ENCODE measurements around the gene PDS5B. TPM values are rescaled to one million over a fixed set of nuclear protein-coding genes. Genes with fewer than 3 reads are reported as not detected.
"Not testable (repeated sequence)": the region's sequence is repeated elsewhere in the genome, so short reads cannot be mapped to it uniquely, and the experiment has no call there.

PDS5B gene
- polyA plus RNA-seq, 4 donors: 6.5 to 26.5 (median 7.8) TPM

- Histone ChIP-seq H3K27me3 (ENCODE audit: control insufficient read depth in 3 of 3, insufficient read depth in 3 of 3, low read length in 3 of 3) (no peaks in the 10 kb centered on the region), H3K36me3 (ENCODE audit: control insufficient read depth in 3 of 3, insufficient read depth in 2 of 3, low read depth in 1 of 3, low read length in 3 of 3) (no peaks in the 10 kb centered on the region), H3K9me3 (ENCODE audit: control insufficient read depth in 2 of 2, insufficient read depth in 1 of 2, low read depth in 1 of 2, low read length in 1 of 2) (no peaks in the 10 kb centered on the region), H3K27ac (ENCODE audit: low read depth in 1 of 3, low read length in 2 of 3) (no peak overlapping the region), H3K4me1 (ENCODE audit: control insufficient read depth in 3 of 3, insufficient read depth in 2 of 3, low read depth in 1 of 3, low read length in 2 of 3) (no peaks in the 10 kb centered on the region), H3K4me3 (ENCODE audit: low read depth in 1 of 3, low read length in 3 of 3) (no peak overlapping the region)
- FAIRE-seq (no peak), DNase-seq (no peak)
- 82 to 89% (median 85%) methylated on average over 3 of the region's 3 CpGs for WGBS, 3 donors
Observed at GRCh38 chr13:32549788-32550187, 36.5 kb upstream of the PDS5B start.

- H3K27me3 ChIP-seq (ENCODE audit: control insufficient read depth in 3 of 3, insufficient read depth in 3 of 3, low read length in 3 of 3): no peaks in the 10 kb centered on the region
- FAIRE-seq: no peak
- no peaks in the 10 kb centered on the region for H3K4me1 ChIP-seq (ENCODE audit: control insufficient read depth in 3 of 3, insufficient read depth in 2 of 3, low read depth in 1 of 3, low read length in 2 of 3)
- no peak overlapping the region for H3K27ac ChIP-seq (ENCODE audit: low read depth in 1 of 3, low read length in 2 of 3)
- no peaks in the 10 kb centered on the region for H3K9me3 ChIP-seq (ENCODE audit: control insufficient read depth in 2 of 2, insufficient read depth in 1 of 2, low read depth in 1 of 2, low read length in 1 of 2)
- no peaks in the 10 kb centered on the region for H3K36me3 ChIP-seq (ENCODE audit: control insufficient read depth in 3 of 3, insufficient read depth in 2 of 3, low read depth in 1 of 3, low read length in 3 of 3)
- no peak for DNase-seq
- 85 to 97% (median 91%) methylated on average over 1 of the region's 1 CpG for WGBS, 3 donors
- no peak overlapping the region for H3K4me3 ChIP-seq (ENCODE audit: low read depth in 1 of 3, low read length in 3 of 3)
Observed at GRCh38 chr13:32553720-32554119, 32.5 kb upstream of the PDS5B start.

GRCh38 chr13:32555613-32556012 lies 30.6 kb upstream of the PDS5B start:
- H3K27me3 ChIP-seq (ENCODE audit: control insufficient read depth in 3 of 3, insufficient read depth in 3 of 3, low read length in 3 of 3): no peaks in the 10 kb centered on the region
- H3K4me3 ChIP-seq (ENCODE audit: low read depth in 1 of 3, low read length in 3 of 3): no peak overlapping the region
- DNase-seq: no peak
- H3K4me1 ChIP-seq (ENCODE audit: control insufficient read depth in 3 of 3, insufficient read depth in 2 of 3, low read depth in 1 of 3, low read length in 2 of 3): no peaks in the 10 kb centered on the region
- no peaks in the 10 kb centered on the region for H3K36me3 ChIP-seq (ENCODE audit: control insufficient read depth in 3 of 3, insufficient read depth in 2 of 3, low read depth in 1 of 3, low read length in 3 of 3)
- no peak overlapping the region for H3K27ac ChIP-seq (ENCODE audit: low read depth in 1 of 3, low read length in 2 of 3)
- H3K9me3 ChIP-seq (ENCODE audit: control insufficient read depth in 2 of 2, insufficient read depth in 1 of 2, low read depth in 1 of 2, low read length in 1 of 2): peaks cover 0 to 3% of the 10 kb centered on the region in 2 donors
- FAIRE-seq: no peak
- WGBS, 3 donors: 95 to 97% (median 97%) methylated on average over 2 of the region's 2 CpGs

GRCh38 chr13:32560842-32561241 lies 25.4 kb upstream of the PDS5B start:
- not testable (repeated sequence) for DNase-seq; H3K27me3 ChIP-seq (ENCODE audit: control insufficient read depth in 3 of 3, insufficient read depth in 3 of 3, low read length in 3 of 3); H3K4me1 ChIP-seq (ENCODE audit: control insufficient read depth in 3 of 3, insufficient read depth in 2 of 3, low read depth in 1 of 3, low read length in 2 of 3); H3K27ac ChIP-seq (ENCODE audit: low read depth in 1 of 3, low read length in 2 of 3); FAIRE-seq; H3K4me3 ChIP-seq (ENCODE audit: low read depth in 1 of 3, low read length in 3 of 3); H3K36me3 ChIP-seq (ENCODE audit: control insufficient read depth in 3 of 3, insufficient read depth in 2 of 3, low read depth in 1 of 3, low read length in 3 of 3)
- 94 to 95% (median 95%) methylated on average over 1 of the region's 1 CpG for WGBS, 3 donors
- peaks cover 0 to 18% of the 10 kb centered on the region in 2 donors for H3K9me3 ChIP-seq (ENCODE audit: control insufficient read depth in 2 of 2, insufficient read depth in 1 of 2, low read depth in 1 of 2, low read length in 1 of 2)

- peaks cover 0 to 19% of the 10 kb centered on the region in 2 donors for H3K9me3 ChIP-seq (ENCODE audit: control insufficient read depth in 2 of 2, insufficient read depth in 1 of 2, low read depth in 1 of 2, low read length in 1 of 2)
- not testable (repeated sequence) for H3K4me1 ChIP-seq (ENCODE audit: control insufficient read depth in 3 of 3, insufficient read depth in 2 of 3, low read depth in 1 of 3, low read length in 2 of 3); FAIRE-seq; H3K4me3 ChIP-seq (ENCODE audit: low read depth in 1 of 3, low read length in 3 of 3); H3K36me3 ChIP-seq (ENCODE audit: control insufficient read depth in 3 of 3, insufficient read depth in 2 of 3, low read depth in 1 of 3, low read length in 3 of 3); H3K27me3 ChIP-seq (ENCODE audit: control insufficient read depth in 3 of 3, insufficient read depth in 3 of 3, low read length in 3 of 3); DNase-seq; H3K27ac ChIP-seq (ENCODE audit: low read depth in 1 of 3, low read length in 2 of 3)
- 75 to 91% (median 89%) methylated on average over 3 of the region's 4 CpGs for WGBS, 3 donors
Observed at GRCh38 chr13:32575687-32576086, 10.6 kb upstream of the PDS5B start.

GRCh38 chr13:32577032-32577431 lies 9.2 kb upstream of the PDS5B start:
- Histone ChIP-seq H3K36me3 (ENCODE audit: control insufficient read depth in 3 of 3, insufficient read depth in 2 of 3, low read depth in 1 of 3, low read length in 3 of 3) (no peaks in the 10 kb centered on the region), H3K9me3 (ENCODE audit: control insufficient read depth in 2 of 2, insufficient read depth in 1 of 2, low read depth in 1 of 2, low read length in 1 of 2) (peaks cover 0 to 19% of the 10 kb centered on the region in 2 donors), H3K4me3 (ENCODE audit: low read depth in 1 of 3, low read length in 3 of 3) (no peak overlapping the region), H3K27me3 (ENCODE audit: control insufficient read depth in 3 of 3, insufficient read depth in 3 of 3, low read length in 3 of 3) (no peaks in the 10 kb centered on the region), H3K4me1 (ENCODE audit: control insufficient read depth in 3 of 3, insufficient read depth in 2 of 3, low read depth in 1 of 3, low read length in 2 of 3) (no peaks in the 10 kb centered on the region), H3K27ac (ENCODE audit: low read depth in 1 of 3, low read length in 2 of 3) (no peak overlapping the region)
- FAIRE-seq: no peak
- 96 to 99% (median 98%) methylated on average over 3 of the region's 3 CpGs for WGBS, 3 donors
- no peak for DNase-seq

- Histone ChIP-seq H3K9me3 (ENCODE audit: control insufficient read depth in 2 of 2, insufficient read depth in 1 of 2, low read depth in 1 of 2, low read length in 1 of 2) (peaks cover 0 to 19% of the 10 kb centered on the region in 2 donors), H3K4me1 (ENCODE audit: control insufficient read depth in 3 of 3, insufficient read depth in 2 of 3, low read depth in 1 of 3, low read length in 2 of 3) (peaks cover 0 to 3% (median 0%) of the 10 kb centered on the region in 3 donors), H3K27me3 (ENCODE audit: control insufficient read depth in 3 of 3, insufficient read depth in 3 of 3, low read length in 3 of 3) (no peaks in the 10 kb centered on the region), H3K36me3 (ENCODE audit: control insufficient read depth in 3 of 3, insufficient read depth in 2 of 3, low read depth in 1 of 3, low read length in 3 of 3) (no peaks in the 10 kb centered on the region), H3K27ac (ENCODE audit: low read depth in 1 of 3, low read length in 2 of 3) (no peak overlapping the region), H3K4me3 (ENCODE audit: low read depth in 1 of 3, low read length in 3 of 3) (no peak overlapping the region)
- WGBS, 3 donors: 38 to 56% (median 48%) methylated on average over 3 of the region's 3 CpGs
- FAIRE-seq: peak; percentile 93
- DNase-seq: peak; percentile 14 to 20
Observed at GRCh38 chr13:32581177-32581786, 5.0 kb upstream of the PDS5B start.

- WGBS, 3 donors: 64 to 69% (median 69%) methylated on average over 2 of the region's 2 CpGs
- Histone ChIP-seq H3K4me3 (ENCODE audit: low read depth in 1 of 3, low read length in 3 of 3) (no peak overlapping the region), H3K9me3 (ENCODE audit: control insufficient read depth in 2 of 2, insufficient read depth in 1 of 2, low read depth in 1 of 2, low read length in 1 of 2) (peaks cover 0 to 12% of the 10 kb centered on the region in 2 donors), H3K36me3 (ENCODE audit: control insufficient read depth in 3 of 3, insufficient read depth in 2 of 3, low read depth in 1 of 3, low read length in 3 of 3) (no peaks in the 10 kb centered on the region), H3K4me1 (ENCODE audit: control insufficient read depth in 3 of 3, insufficient read depth in 2 of 3, low read depth in 1 of 3, low read length in 2 of 3) (peaks cover 0 to 3% (median 0%) of the 10 kb centered on the region in 3 donors), H3K27ac (ENCODE audit: low read depth in 1 of 3, low read length in 2 of 3) (no peak overlapping the region), H3K27me3 (ENCODE audit: control insufficient read depth in 3 of 3, insufficient read depth in 3 of 3, low read length in 3 of 3) (no peaks in the 10 kb centered on the region)
- no peak for FAIRE-seq
- DNase-seq: no peak
Observed at GRCh38 chr13:32582281-32582680, 4.0 kb upstream of the PDS5B start.

GRCh38 chr13:32582991-32583390 lies 3.3 kb upstream of the PDS5B start:
- Histone ChIP-seq H3K4me3 (ENCODE audit: low read depth in 1 of 3, low read length in 3 of 3) (no peak overlapping the region), H3K36me3 (ENCODE audit: control insufficient read depth in 3 of 3, insufficient read depth in 2 of 3, low read depth in 1 of 3, low read length in 3 of 3) (no peaks in the 10 kb centered on the region), H3K4me1 (ENCODE audit: control insufficient read depth in 3 of 3, insufficient read depth in 2 of 3, low read depth in 1 of 3, low read length in 2 of 3) (peaks cover 0 to 3% (median 0%) of the 10 kb centered on the region in 3 donors), H3K27me3 (ENCODE audit: control insufficient read depth in 3 of 3, insufficient read depth in 3 of 3, low read length in 3 of 3) (no peaks in the 10 kb centered on the region), H3K9me3 (ENCODE audit: control insufficient read depth in 2 of 2, insufficient read depth in 1 of 2, low read depth in 1 of 2, low read length in 1 of 2) (peaks cover 0 to 6% of the 10 kb centered on the region in 2 donors), H3K27ac (ENCODE audit: low read depth in 1 of 3, low read length in 2 of 3) (no peak overlapping the region)
- DNase-seq: no peak
- no peak for FAIRE-seq
- WGBS, 3 donors: 63 to 84% (median 70%) methylated on average over 2 of the region's 2 CpGs
